ENCODE results near the gene ALDH1A3.

Gene ALDH1A3

GRCh38 chr15:100923076-100923475 is 43.4 kb downstream of the ALDH1A3 start:
- DNase-seq (ENCODE audit: low read depth): no peak
- TF ChIP-seq CTCF (IDR thresholded peaks at IDR 0.05; ENCODE audit: insufficient read depth, low read depth, low read length, missing control alignments): no peak
- no peak overlapping the region for H3K4me3 ChIP-seq (ENCODE audit: low read length)

GRCh38 chr15:100923902-100924301 is 44.3 kb downstream of the ALDH1A3 start:
- no peak for TF ChIP-seq CTCF (IDR thresholded peaks at IDR 0.05; ENCODE audit: insufficient read depth, low read depth, low read length, missing control alignments)
- DNase-seq (ENCODE audit: low read depth): no peak
- H3K4me3 ChIP-seq (ENCODE audit: low read length): no peak overlapping the region

GRCh38 chr15:100924436-100924835 is 44.8 kb downstream of the ALDH1A3 start:
- no peak overlapping the region for H3K4me3 ChIP-seq (ENCODE audit: low read length)
- DNase-seq (ENCODE audit: low read depth): no peak
- TF ChIP-seq CTCF (IDR thresholded peaks at IDR 0.05; ENCODE audit: insufficient read depth, low read depth, low read length, missing control alignments): no peak

GRCh38 chr15:100925480-100925879 is 45.8 kb downstream of the ALDH1A3 start:
- H3K4me3 ChIP-seq (ENCODE audit: low read length): no peak overlapping the region
- no peak for DNase-seq (ENCODE audit: low read depth)
- TF ChIP-seq CTCF (IDR thresholded peaks at IDR 0.05; ENCODE audit: insufficient read depth, low read depth, low read length, missing control alignments): no peak

GRCh38 chr15:100926258-100926657 is 46.6 kb downstream of the ALDH1A3 start:
- no peak overlapping the region for H3K4me3 ChIP-seq (ENCODE audit: low read length)
- no peak for TF ChIP-seq CTCF (IDR thresholded peaks at IDR 0.05; ENCODE audit: insufficient read depth, low read depth, low read length, missing control alignments)
- DNase-seq (ENCODE audit: low read depth): no peak

GRCh38 chr15:100926971-100927756 is 47.5 kb downstream of the ALDH1A3 start:
- DNase-seq (ENCODE audit: low read depth): no peak
- no peak for TF ChIP-seq CTCF (IDR thresholded peaks at IDR 0.05; ENCODE audit: insufficient read depth, low read depth, low read length, missing control alignments)
- no peak overlapping the region for H3K4me3 ChIP-seq (ENCODE audit: low read length)

Measured in epithelial cell of esophagus (primary cell).